Colonic mucosa (tissue), 4 donors: Measurements from ENCODE around the gene DVL3. TPM values are rescaled to one million over a fixed set of nuclear protein-coding genes. Genes with fewer than 3 reads are reported as not detected.
"Not testable (repeated sequence)": the region's sequence is repeated elsewhere in the genome, so short reads cannot be mapped to it uniquely, and the experiment has no call there.

Source experiments
- DNase-seq: peaks from one replicate; pipeline ENCODE4 v3.0.0-alpha.2; 2020
- H3K27ac ChIP-seq: fragments of 200-600 bp; one replicate; pipeline ENCODE4 v1.8.0; 2021
- H3K27me3 ChIP-seq: fragments of 200-600 bp; one replicate; pipeline ENCODE4 v1.8.0; 2021
- H3K36me3 ChIP-seq: fragments of 200-600 bp; one replicate; pipeline ENCODE4 v1.8.0; 2021
- H3K4me1 ChIP-seq: fragments of 200-600 bp; one replicate; pipeline ENCODE4 v1.8.0; 2021; ENCODE audit warnings: mild to moderate bottlenecking
- H3K4me3 ChIP-seq: fragments of 200-600 bp; one replicate; pipeline ENCODE4 v1.8.0; 2021
- H3K9ac ChIP-seq, 2 donors: one replicate each; pipeline ENCODE4 v1.7.0; 2013; ENCODE audit warnings: control low read depth in 2 of 2, low read depth in 2 of 2, low read length in 2 of 2
- H3K9me3 ChIP-seq: fragments of 200-600 bp; one replicate; pipeline ENCODE4 v1.8.0; 2021
- CTCF ChIP-seq: fragments of 200-600 bp; IDR thresholded peaks from one replicate; pipeline ENCODE4 v1.8.0; 2022; ENCODE audit warnings: antibody characterized with exemption, mild to moderate bottlenecking
- intact Hi-C: fragments of 100-400 bp; cut with DNase I; formaldehyde crosslinking; loops from one replicate; pipeline ENCODE4 v1.14.1; 2022
- total RNA-seq, 2 donors: library from RNA; stranded (reverse); fragmentation: NEBNext Ultra II Directional in 1 of 2; extraction: Animal tissue kit (Norgen Biotek cat#: 25700) in 1 of 2; gene quantifications; one replicate each; pipeline ENCODE4 v1.2.1, GENCODE V29; 2021
- donor health status: healthy.
- donor health status: DM: no; HTN: no; CAD: no.
- donor health status: DM: no; HTN: no; CAD: no.

DVL3 gene
- total RNA-seq, 2 donors from 2014 or later, result 60.8 to 64.6 TPM

- H3K36me3 ChIP-seq, result no peaks in the 10 kb centered on the region
- peak overlapping the region; percentile 88 for H3K4me3 ChIP-seq
- no peaks in the 10 kb centered on the region for H3K27me3 ChIP-seq
- peak; percentile 42 for DNase-seq
- H3K9me3 ChIP-seq, result no peaks in the 10 kb centered on the region
- H3K27ac ChIP-seq, result peak overlapping the region; percentile 88
- peaks cover 9% of the 10 kb centered on the region for H3K4me1 ChIP-seq
- peak overlapping the region; percentile 60 to 90 for H3K9ac ChIP-seq
- TF ChIP-seq CTCF, result no peak
- intact Hi-C loops, result loop anchor here (10.0 kb wide), 1 partner anchor 262 kb away; no protein-coding TSS in a partner anchor
Observed at GRCh38 chr3:184156522-184156955, 1.4 kb downstream of the DVL3 start.

DNA sequence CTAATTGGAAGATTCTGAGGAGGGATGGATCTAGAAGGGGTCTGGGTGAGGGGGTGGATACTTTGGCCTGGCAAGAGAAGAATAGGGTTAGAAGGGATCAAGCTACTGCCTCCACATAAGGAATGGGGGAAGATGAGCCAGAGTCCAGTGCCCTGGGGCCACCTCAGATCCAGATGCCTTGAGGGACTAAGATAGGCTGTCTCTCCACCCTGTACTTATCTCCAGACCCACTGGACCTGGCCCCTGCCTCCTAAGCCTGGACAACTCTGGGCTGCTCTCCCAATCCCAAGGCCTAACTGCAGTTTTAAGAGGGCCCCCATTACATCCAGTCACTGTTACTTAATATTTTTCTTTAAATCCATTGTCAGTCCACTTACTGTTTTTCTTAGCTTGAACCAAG lies 2.0 kb downstream of the DVL3 start:
- H3K27me3 ChIP-seq, result no peaks in the 10 kb centered on the region
- intact Hi-C loops, result loop anchor here (10.0 kb wide), 1 partner anchor 262 kb away; no protein-coding TSS in a partner anchor
- no peaks in the 10 kb centered on the region for H3K9me3 ChIP-seq
- H3K27ac ChIP-seq, result peak overlapping the region; percentile 88
- no peak for DNase-seq
- no peaks in the 10 kb centered on the region for H3K36me3 ChIP-seq
- H3K4me3 ChIP-seq, result peak overlapping the region; percentile 88
- peak overlapping the region; percentile 60 to 90 for H3K9ac ChIP-seq
- peaks cover 9% of the 10 kb centered on the region for H3K4me1 ChIP-seq
- TF ChIP-seq CTCF, result no peak

DNA sequence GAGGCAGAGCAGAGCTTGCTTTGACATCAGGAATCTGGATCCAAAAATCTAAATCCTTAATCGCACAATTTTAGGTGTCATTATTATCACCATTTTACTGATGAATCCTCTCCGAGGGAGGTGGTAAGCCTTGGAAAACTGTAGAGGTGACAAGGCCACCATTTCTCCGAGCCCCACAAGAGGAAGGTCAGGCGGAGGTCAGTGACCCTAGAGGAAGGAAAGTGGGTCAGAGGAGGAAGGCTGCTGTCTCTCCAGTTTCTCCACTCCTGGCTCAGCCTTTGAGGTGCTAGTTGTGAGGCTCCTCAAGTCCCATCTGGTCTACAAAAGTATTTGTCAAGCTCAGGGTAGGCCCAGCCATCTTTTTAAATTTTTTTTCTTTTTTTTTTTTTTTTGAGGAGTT lies 3.2 kb downstream of the DVL3 start:
- intact Hi-C loops, result loop anchor here (10.0 kb wide), 1 partner anchor 264 kb away; no protein-coding TSS in a partner anchor
- DNase-seq, result no peak
- H3K9me3 ChIP-seq, result no peaks in the 10 kb centered on the region
- H3K36me3 ChIP-seq, result no peaks in the 10 kb centered on the region
- no peak overlapping the region for H3K27ac ChIP-seq
- no peaks in the 10 kb centered on the region for H3K27me3 ChIP-seq
- H3K4me1 ChIP-seq, result peaks cover 9% of the 10 kb centered on the region
- H3K9ac ChIP-seq, result no peak overlapping the region
- no peak overlapping the region for H3K4me3 ChIP-seq
- no peak for TF ChIP-seq CTCF

GRCh38 chr3:184160456-184160855 lies 5.3 kb downstream of the DVL3 start:
- intact Hi-C loops, result no loop called here
- no peaks in the 10 kb centered on the region for H3K27me3 ChIP-seq
- no peak overlapping the region for H3K9ac ChIP-seq
- TF ChIP-seq CTCF, result no peak
- peaks cover 5% of the 10 kb centered on the region for H3K36me3 ChIP-seq
- H3K27ac ChIP-seq, result no peak overlapping the region
- no peak overlapping the region for H3K4me3 ChIP-seq
- no peaks in the 10 kb centered on the region for H3K9me3 ChIP-seq
- DNase-seq, result no peak
- H3K4me1 ChIP-seq, result peaks cover 9% of the 10 kb centered on the region

GRCh38 chr3:184162571-184163070 lies 7.4 kb downstream of the DVL3 start:
- intact Hi-C loops, H3K4me3 ChIP-seq, H3K27me3 ChIP-seq, H3K9me3 ChIP-seq, H3K9ac ChIP-seq, H3K27ac ChIP-seq, DNase-seq, H3K4me1 ChIP-seq: not testable (repeated sequence)
- peaks cover 23% of the 10 kb centered on the region for H3K36me3 ChIP-seq

GRCh38 chr3:184164648-184165330 lies 9.6 kb downstream of the DVL3 start:
- peaks cover 27% of the 10 kb centered on the region for H3K36me3 ChIP-seq
- H3K4me3 ChIP-seq, result no peak overlapping the region
- intact Hi-C loops, result no loop called here
- no peaks in the 10 kb centered on the region for H3K4me1 ChIP-seq
- H3K9me3 ChIP-seq, result no peaks in the 10 kb centered on the region
- no peaks in the 10 kb centered on the region for H3K27me3 ChIP-seq
- no peak for DNase-seq
- H3K27ac ChIP-seq, result no peak overlapping the region
- TF ChIP-seq CTCF, result no peak
- H3K9ac ChIP-seq, result no peak overlapping the region
